Measurements from ENCODE around the gene TYSND1. TPM values are rescaled to one million over a fixed set of nuclear protein-coding genes. Genes with fewer than 3 reads are reported as not detected.

The TYSND1 gene
- total RNA-seq, 1 experiment from 2014 or later = 16.5 TPM

GRCh38 chr10:70088308-70088698 is 58.2 kb downstream of the TYSND1 start:
- no peak for DNase-seq (ENCODE audit: unreplicated experiment)
- ChIA-PET POLR2A (no interaction called here), CTCF (no interaction called here)
- Mint-ChIP-seq H3K9me3 (ENCODE audit: unreplicated experiment) (no peaks in the 10 kb centered on the region), H3K4me3 (ENCODE audit: unreplicated experiment) (no peak overlapping the region), H3K27ac (ENCODE audit: low read depth, unreplicated experiment) (no peak overlapping the region), H3K36me3 (ENCODE audit: insufficient read depth, unreplicated experiment) (peaks cover 16% of the 10 kb centered on the region), H3K4me1 (ENCODE audit: insufficient read depth, unreplicated experiment) (no peaks in the 10 kb centered on the region), H3K27me3 (ENCODE audit: insufficient read depth, unreplicated experiment) (no peaks in the 10 kb centered on the region)
- intact Hi-C loops (cut with micrococcal nuclease) = no loop called here
- no TSS peak for BruUV-seq (replicated peaks)
- TF ChIP-seq, protein P1, sequence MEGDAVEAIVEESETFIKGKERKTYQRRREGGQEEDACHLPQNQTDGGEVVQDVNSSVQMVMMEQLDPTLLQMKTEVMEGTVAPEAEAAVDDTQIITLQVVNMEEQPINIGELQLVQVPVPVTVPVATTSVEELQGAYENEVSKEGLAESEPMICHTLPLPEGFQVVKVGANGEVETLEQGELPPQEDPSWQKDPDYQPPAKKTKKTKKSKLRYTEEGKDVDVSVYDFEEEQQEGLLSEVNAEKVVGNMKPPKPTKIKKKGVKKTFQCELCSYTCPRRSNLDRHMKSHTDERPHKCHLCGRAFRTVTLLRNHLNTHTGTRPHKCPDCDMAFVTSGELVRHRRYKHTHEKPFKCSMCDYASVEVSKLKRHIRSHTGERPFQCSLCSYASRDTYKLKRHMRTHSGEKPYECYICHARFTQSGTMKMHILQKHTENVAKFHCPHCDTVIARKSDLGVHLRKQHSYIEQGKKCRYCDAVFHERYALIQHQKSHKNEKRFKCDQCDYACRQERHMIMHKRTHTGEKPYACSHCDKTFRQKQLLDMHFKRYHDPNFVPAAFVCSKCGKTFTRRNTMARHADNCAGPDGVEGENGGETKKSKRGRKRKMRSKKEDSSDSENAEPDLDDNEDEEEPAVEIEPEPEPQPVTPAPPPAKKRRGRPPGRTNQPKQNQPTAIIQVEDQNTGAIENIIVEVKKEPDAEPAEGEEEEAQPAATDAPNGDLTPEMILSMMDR (IDR thresholded peaks at IDR 0.05; ENCODE audit: unreplicated experiment) = no peak

Other genes starting within 250 kb of the TYSND1 start
- 17.6 and 21.3 TPM in 2 replicates for gene MACROH2A2, start 93.9 kb downstream of the TYSND1 start, total RNA-seq (2022)
- gene AIFM2, start 13.9 kb downstream of the TYSND1 start, total RNA-seq (2022) = 19.2 and 21.9 TPM in 2 replicates
- 132 and 152 TPM in 2 replicates for gene SAR1A, start 23.8 kb upstream of the TYSND1 start, total RNA-seq (2022)
- 221 and 293 TPM in 2 replicates for gene PPA1, start 86.7 kb upstream of the TYSND1 start, total RNA-seq (2022)
- gene NPFFR1, start 137.3 kb upstream of the TYSND1 start, total RNA-seq (2022) = not detected in 2 replicates
- gene LRRC20, start 235.9 kb upstream of the TYSND1 start, total RNA-seq (2022) = 1.1 and 1.5 TPM in 2 replicates